ENCODE data around the gene TRERF1.

DNA sequence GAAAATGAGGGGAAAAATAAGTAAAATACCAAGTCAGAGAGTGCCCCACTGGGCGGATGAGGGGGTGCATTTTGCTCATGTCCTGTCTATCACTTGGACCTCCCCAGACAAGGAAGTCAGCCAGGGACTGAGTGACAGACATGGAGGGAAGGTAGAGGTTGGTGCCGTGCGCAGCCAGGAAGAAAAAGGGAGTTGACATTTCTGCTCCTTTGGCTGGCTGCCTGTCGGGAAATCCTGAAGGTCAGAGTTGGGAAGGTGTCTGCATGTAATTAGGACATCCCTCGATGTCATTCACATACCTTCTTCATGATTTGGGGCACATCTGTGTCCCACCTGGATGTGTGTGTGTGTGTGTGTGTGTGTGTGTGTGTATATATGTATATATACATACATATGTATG is 269.6 kb downstream of the TRERF1 start:
- TF ChIP-seq, protein P1, sequence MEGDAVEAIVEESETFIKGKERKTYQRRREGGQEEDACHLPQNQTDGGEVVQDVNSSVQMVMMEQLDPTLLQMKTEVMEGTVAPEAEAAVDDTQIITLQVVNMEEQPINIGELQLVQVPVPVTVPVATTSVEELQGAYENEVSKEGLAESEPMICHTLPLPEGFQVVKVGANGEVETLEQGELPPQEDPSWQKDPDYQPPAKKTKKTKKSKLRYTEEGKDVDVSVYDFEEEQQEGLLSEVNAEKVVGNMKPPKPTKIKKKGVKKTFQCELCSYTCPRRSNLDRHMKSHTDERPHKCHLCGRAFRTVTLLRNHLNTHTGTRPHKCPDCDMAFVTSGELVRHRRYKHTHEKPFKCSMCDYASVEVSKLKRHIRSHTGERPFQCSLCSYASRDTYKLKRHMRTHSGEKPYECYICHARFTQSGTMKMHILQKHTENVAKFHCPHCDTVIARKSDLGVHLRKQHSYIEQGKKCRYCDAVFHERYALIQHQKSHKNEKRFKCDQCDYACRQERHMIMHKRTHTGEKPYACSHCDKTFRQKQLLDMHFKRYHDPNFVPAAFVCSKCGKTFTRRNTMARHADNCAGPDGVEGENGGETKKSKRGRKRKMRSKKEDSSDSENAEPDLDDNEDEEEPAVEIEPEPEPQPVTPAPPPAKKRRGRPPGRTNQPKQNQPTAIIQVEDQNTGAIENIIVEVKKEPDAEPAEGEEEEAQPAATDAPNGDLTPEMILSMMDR (IDR thresholded peaks at IDR 0.05), result no peak
- TF ChIP-seq POLR2A (IDR thresholded peaks at IDR 0.05) (no peak), EP300 (IDR thresholded peaks at IDR 0.05) (no peak), POLR2AphosphoS5 (IDR thresholded peaks at IDR 0.05) (no peak)

Data from upper lobe of left lung (tissue), 4 donors.